GM12801 (cell line): Measurements from ENCODE around the gene SARS1.

Experiments used
- CTCF ChIP-seq: IDR thresholded peaks from one replicate; pipeline ENCODE4 v1.5.1; 2011; ENCODE audit warnings: control low read depth; ENCODE audit not compliant: insufficient read length; ENCODE audit errors: extremely low read depth

The SARS1 gene

GRCh38 chr1:109273570-109274288 lies 60.0 kb downstream of the SARS1 start:
- TF ChIP-seq CTCF = no peak

- TF ChIP-seq CTCF = no peak
Measured at GRCh38 chr1:109274533-109275476, 61.1 kb downstream of the SARS1 start.

- no peak for TF ChIP-seq CTCF
Measured at GRCh38 chr1:109275706-109276345, 62.1 kb downstream of the SARS1 start.

- TF ChIP-seq CTCF = peak; percentile 82
Measured at GRCh38 chr1:109277434-109278204, 63.9 kb downstream of the SARS1 start.

DNA sequence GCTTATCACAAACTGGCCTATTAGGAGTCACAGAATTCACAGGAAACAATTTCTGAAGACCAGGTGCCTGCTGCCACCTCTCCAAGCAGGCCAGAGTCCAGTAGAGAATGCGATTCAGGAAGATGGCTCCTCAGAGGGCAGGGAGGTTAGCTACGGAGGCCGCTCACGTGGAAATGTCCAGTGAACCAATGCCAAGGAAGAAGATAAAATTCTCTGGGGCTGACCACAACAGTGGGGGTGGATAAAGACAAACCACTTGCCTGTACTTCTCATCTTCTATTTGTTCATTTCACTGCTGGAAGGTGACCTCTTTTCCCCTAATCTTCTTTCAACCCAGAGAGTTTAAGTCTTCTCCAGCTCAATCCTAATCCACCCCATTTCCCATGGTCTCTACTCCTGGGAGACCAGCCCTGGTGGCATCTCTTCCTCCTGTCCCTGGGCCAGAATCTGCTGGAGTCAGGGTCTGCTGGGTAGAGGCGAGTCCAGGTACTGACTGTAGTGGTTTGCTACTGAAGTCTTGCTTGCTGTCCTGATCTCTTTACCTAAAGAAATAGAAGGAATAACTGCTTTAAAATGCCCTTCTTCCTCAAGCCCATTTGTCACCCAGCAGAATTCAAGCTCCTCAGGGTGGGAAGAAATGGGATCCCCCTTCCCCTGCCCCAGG lies 66.0 kb downstream of the SARS1 start:
- no peak for TF ChIP-seq CTCF

GRCh38 chr1:109280862-109281261 lies 67.1 kb downstream of the SARS1 start:
- no peak for TF ChIP-seq CTCF
